ENCODE measurements around the gene ZNF414.

Gene ZNF414

GRCh38 chr19:8468761-8469373, 45.1 kb downstream of the ZNF414 start:
- no peak for FAIRE-seq
- DNase-seq (ENCODE audit: insufficient read length, low spot score): no peak

GRCh38 chr19:8468124-8468523, 45.8 kb downstream of the ZNF414 start:
- FAIRE-seq: no peak
- DNase-seq (ENCODE audit: insufficient read length, low spot score): no peak

- FAIRE-seq: no peak
- DNase-seq (ENCODE audit: insufficient read length, low spot score): no peak
Observed at GRCh38 chr19:8466018-8466417, 47.9 kb downstream of the ZNF414 start.

- FAIRE-seq (no peak), DNase-seq (ENCODE audit: insufficient read length, low spot score) (no peak)
Observed at GRCh38 chr19:8463365-8463764, 50.6 kb downstream of the ZNF414 start.

GRCh38 chr19:8462571-8462970, 51.4 kb downstream of the ZNF414 start:
- FAIRE-seq (no peak), DNase-seq (ENCODE audit: insufficient read length, low spot score) (no peak)

GRCh38 chr19:8461891-8462290, 52.1 kb downstream of the ZNF414 start:
- no peak for FAIRE-seq
- DNase-seq (ENCODE audit: insufficient read length, low spot score): no peak

GRCh38 chr19:8461376-8461775, 52.6 kb downstream of the ZNF414 start:
- no peak for DNase-seq (ENCODE audit: insufficient read length, low spot score)
- no peak for FAIRE-seq

- no peak for DNase-seq (ENCODE audit: insufficient read length, low spot score)
- FAIRE-seq: no peak
Observed at GRCh38 chr19:8460516-8461298, 53.3 kb downstream of the ZNF414 start.
